HEK293 (cell line): ENCODE data around the gene URM1.

ENCODE experiments used
- CTCF ChIP-seq: fragments of 450-650 bp; formaldehyde crosslinking; IDR thresholded peaks from 2 replicates; pipeline ENCODE4 v1.5.1; 2016; ENCODE audit warnings: missing biosample characterization, missing genetic modification characterization
- KLF1 ChIP-seq: fragments of 450-650 bp; formaldehyde crosslinking; IDR thresholded peaks from 2 replicates; pipeline ENCODE4 v1.5.1; 2016; ENCODE audit warnings: missing biosample characterization, missing genetic modification characterization
- YY1 ChIP-seq: fragments of 450-650 bp; formaldehyde crosslinking; IDR thresholded peaks from 2 replicates; pipeline ENCODE4 v1.5.1; 2018; ENCODE audit warnings: missing biosample characterization, missing genetic modification characterization
- ZNF121 ChIP-seq: fragments of 450-650 bp; formaldehyde crosslinking; IDR thresholded peaks from 2 replicates; pipeline ENCODE4 v1.5.1; 2016; ENCODE audit warnings: missing biosample characterization, missing genetic modification characterization
- ZNF19 ChIP-seq: fragments of 450-650 bp; formaldehyde crosslinking; IDR thresholded peaks from 2 replicates; pipeline ENCODE4; 2016; ENCODE audit warnings: missing biosample characterization, missing genetic modification characterization, low read depth
- ZNF416 ChIP-seq: fragments of 450-650 bp; formaldehyde crosslinking; IDR thresholded peaks from 2 replicates; pipeline ENCODE4 v1.5.1; 2016; ENCODE audit warnings: missing biosample characterization, missing genetic modification characterization
- ZNF792 ChIP-seq: fragments of 450-650 bp; formaldehyde crosslinking; IDR thresholded peaks from 2 replicates; pipeline ENCODE4 v1.5.1; 2016; ENCODE audit warnings: missing biosample characterization, missing genetic modification characterization

DNA sequence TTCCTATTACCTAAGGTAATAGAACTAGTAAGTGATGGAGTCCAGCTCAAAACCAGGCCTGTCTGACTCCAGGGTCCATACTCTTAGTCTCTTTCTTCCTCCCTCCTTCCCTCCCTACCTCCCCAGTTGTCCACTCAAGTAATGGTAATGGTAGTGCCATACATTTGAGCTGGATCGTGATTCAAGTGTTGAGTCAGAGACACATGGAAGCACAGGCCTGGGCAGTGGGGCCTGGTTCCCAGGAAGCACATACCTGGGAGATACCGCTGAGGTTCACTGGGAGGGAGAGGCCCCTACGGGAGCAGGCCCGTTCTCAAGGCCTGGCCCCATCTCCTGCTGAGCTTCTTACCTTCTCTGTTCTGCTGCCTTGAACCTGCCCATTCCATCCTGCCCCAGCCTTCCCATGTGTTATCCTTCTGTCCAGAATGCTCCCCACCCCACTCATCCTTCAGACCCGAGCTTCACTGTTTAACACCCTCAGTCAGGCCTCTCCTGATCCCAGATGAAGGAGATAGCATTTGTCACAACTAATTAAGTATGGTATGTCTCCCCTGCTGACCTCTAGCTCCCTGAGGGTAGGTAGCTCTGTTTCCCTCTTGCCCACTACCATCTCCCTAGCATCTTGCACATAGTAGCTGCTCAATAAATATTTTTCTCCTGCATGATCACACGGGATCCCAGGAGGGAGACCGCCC lies 13.8 kb downstream of the URM1 start:
- TF ChIP-seq YY1 (no peak), CTCF (tag by site-specific recombination) (no peak), ZNF792 (no peak), ZNF416 (no peak), ZNF19 (no peak), KLF1 (tag by site-specific recombination) (no peak), ZNF121 (tag by site-specific recombination) (no peak)
